HL-60 (cell line): Measurements from ENCODE around the gene MED31.

Experiments used
- GABPA ChIP-seq: IDR thresholded peaks from 2 replicates; pipeline ENCODE4 v1.6.1; 2012; ENCODE audit warnings: low read depth
- POLR2AphosphoS5 ChIP-seq: IDR thresholded peaks from 2 replicates; pipeline ENCODE4 v1.6.1; 2012; ENCODE audit warnings: low read depth
- TF ChIP-seq, protein P1 (sequence below): IDR thresholded peaks from one replicate; pipeline ENCODE4 v1.5.1; 2011; ENCODE audit warnings: low read length, control low read depth, inconsistent platforms; ENCODE audit not compliant: insufficient read depth
- TF ChIP-seq, protein P2 (sequence below): IDR thresholded peaks from 2 replicates; pipeline ENCODE4 v1.6.1; 2012; ENCODE audit warnings: low read depth; ENCODE audit not compliant: insufficient replicate concordance

DNA sequence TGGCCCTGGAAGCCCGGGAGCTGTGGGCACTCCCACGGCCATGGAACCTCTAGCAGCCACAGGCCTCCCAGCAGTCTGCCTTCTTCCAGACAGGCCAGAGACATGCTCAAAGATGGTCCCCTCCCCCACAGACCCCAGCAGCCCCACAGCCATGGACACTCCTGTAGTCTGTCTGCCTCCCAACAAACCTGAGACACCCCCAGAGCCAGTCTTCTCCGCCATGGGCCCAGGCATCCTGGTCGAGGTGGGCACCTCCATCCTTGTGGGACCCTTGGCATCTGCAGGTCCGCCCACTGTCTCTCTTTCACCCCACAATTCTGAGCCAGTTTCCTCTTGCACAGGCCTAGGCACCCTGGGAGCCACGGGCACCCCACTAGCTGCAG is 14.0 kb downstream of the MED31 start:
- TF ChIP-seq, protein P1, sequence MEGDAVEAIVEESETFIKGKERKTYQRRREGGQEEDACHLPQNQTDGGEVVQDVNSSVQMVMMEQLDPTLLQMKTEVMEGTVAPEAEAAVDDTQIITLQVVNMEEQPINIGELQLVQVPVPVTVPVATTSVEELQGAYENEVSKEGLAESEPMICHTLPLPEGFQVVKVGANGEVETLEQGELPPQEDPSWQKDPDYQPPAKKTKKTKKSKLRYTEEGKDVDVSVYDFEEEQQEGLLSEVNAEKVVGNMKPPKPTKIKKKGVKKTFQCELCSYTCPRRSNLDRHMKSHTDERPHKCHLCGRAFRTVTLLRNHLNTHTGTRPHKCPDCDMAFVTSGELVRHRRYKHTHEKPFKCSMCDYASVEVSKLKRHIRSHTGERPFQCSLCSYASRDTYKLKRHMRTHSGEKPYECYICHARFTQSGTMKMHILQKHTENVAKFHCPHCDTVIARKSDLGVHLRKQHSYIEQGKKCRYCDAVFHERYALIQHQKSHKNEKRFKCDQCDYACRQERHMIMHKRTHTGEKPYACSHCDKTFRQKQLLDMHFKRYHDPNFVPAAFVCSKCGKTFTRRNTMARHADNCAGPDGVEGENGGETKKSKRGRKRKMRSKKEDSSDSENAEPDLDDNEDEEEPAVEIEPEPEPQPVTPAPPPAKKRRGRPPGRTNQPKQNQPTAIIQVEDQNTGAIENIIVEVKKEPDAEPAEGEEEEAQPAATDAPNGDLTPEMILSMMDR, result no peak
- no peak for TF ChIP-seq POLR2AphosphoS5
- TF ChIP-seq GABPA, result no peak
- TF ChIP-seq, protein P2, sequence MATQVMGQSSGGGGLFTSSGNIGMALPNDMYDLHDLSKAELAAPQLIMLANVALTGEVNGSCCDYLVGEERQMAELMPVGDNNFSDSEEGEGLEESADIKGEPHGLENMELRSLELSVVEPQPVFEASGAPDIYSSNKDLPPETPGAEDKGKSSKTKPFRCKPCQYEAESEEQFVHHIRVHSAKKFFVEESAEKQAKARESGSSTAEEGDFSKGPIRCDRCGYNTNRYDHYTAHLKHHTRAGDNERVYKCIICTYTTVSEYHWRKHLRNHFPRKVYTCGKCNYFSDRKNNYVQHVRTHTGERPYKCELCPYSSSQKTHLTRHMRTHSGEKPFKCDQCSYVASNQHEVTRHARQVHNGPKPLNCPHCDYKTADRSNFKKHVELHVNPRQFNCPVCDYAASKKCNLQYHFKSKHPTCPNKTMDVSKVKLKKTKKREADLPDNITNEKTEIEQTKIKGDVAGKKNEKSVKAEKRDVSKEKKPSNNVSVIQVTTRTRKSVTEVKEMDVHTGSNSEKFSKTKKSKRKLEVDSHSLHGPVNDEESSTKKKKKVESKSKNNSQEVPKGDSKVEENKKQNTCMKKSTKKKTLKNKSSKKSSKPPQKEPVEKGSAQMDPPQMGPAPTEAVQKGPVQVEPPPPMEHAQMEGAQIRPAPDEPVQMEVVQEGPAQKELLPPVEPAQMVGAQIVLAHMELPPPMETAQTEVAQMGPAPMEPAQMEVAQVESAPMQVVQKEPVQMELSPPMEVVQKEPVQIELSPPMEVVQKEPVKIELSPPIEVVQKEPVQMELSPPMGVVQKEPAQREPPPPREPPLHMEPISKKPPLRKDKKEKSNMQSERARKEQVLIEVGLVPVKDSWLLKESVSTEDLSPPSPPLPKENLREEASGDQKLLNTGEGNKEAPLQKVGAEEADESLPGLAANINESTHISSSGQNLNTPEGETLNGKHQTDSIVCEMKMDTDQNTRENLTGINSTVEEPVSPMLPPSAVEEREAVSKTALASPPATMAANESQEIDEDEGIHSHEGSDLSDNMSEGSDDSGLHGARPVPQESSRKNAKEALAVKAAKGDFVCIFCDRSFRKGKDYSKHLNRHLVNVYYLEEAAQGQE, result no peak
